HL-60 (cell line): Measurements from ENCODE around the gene SLC12A7.

Experiments used
- DNase-seq, 2 experiments: peaks; one replicate each; pipeline ENCODE4 v3.0.0-alpha.2; 2010 to 2020; ENCODE audit warnings: low read depth in 1 of 2, low spot score in 1 of 2
- H3K27ac ChIP-seq: fragments of 250-450 bp; sonication (Bioruptor Pico); replicated peaks from 2 replicates; pipeline ENCODE4 v1.5.1; 2020; ENCODE audit warnings: mild to moderate bottlenecking, moderate library complexity
- H3K27me3 ChIP-seq: fragments of 250-450 bp; sonication (Bioruptor Pico); 2 replicates; pipeline ENCODE4 v1.5.1; 2021; ENCODE audit warnings: mild to moderate bottlenecking, moderate library complexity; ENCODE audit not compliant: insufficient read depth, poor library complexity, severe bottlenecking
- H3K4me3 ChIP-seq: replicated peaks from 2 replicates; pipeline ENCODE4 v1.5.1; 2011; ENCODE audit warnings: mild to moderate bottlenecking, control low read depth, low read length; ENCODE audit not compliant: insufficient read depth
- CTCF ChIP-seq: IDR thresholded peaks from one replicate; pipeline ENCODE4 v1.5.1; 2011; ENCODE audit warnings: low read length, control low read depth, inconsistent platforms; ENCODE audit not compliant: insufficient read depth
- GABPA ChIP-seq: IDR thresholded peaks from 2 replicates; pipeline ENCODE4 v1.6.1; 2012; ENCODE audit warnings: low read depth
- POLR2AphosphoS5 ChIP-seq: IDR thresholded peaks from 2 replicates; pipeline ENCODE4 v1.6.1; 2012; ENCODE audit warnings: low read depth
- REST ChIP-seq: IDR thresholded peaks from 2 replicates; pipeline ENCODE4 v1.6.1; 2012; ENCODE audit warnings: low read depth; ENCODE audit not compliant: insufficient replicate concordance
- SPI1 ChIP-seq: IDR thresholded peaks from 2 replicates; pipeline ENCODE4 v1.6.1; 2012; ENCODE audit warnings: low read depth, mild to moderate bottlenecking, borderline replicate concordance

SLC12A7 gene

GRCh38 chr5:1103505-1104326 lies 8.1 kb downstream of the SLC12A7 start:
- Histone ChIP-seq H3K4me3 (no peak overlapping the region), H3K27me3 (no peaks in the 10 kb centered on the region), H3K27ac (peak overlapping the region; percentile 62)
- DNase-seq, result peak in 1 of 2 experiments; percentile 34
- TF ChIP-seq CTCF (no peak), POLR2AphosphoS5 (no peak)

GRCh38 chr5:1103093-1103492 lies 8.8 kb downstream of the SLC12A7 start:
- TF ChIP-seq SPI1, result no peak
- no peak for TF ChIP-seq REST
- no peak for TF ChIP-seq POLR2AphosphoS5
- DNase-seq, result no peak
- Histone ChIP-seq H3K27ac (no peak overlapping the region), H3K4me3 (no peak overlapping the region), H3K27me3 (no peaks in the 10 kb centered on the region)

GRCh38 chr5:1101961-1102713 lies 9.7 kb downstream of the SLC12A7 start:
- H3K4me3 ChIP-seq, result no peak overlapping the region
- H3K27ac ChIP-seq, result no peak overlapping the region
- no peak for TF ChIP-seq POLR2AphosphoS5
- TF ChIP-seq REST, result no peak
- no peak for TF ChIP-seq SPI1
- no peak for TF ChIP-seq CTCF
- no peak for TF ChIP-seq GABPA
- DNase-seq, result no peak
- no peaks in the 10 kb centered on the region for H3K27me3 ChIP-seq
